HG02623 (cell line): Measurements from ENCODE around the gene FAM229B.
"Not testable (repeated sequence)": the region's sequence is repeated elsewhere in the genome, so short reads cannot be mapped to it uniquely, and the experiment has no call there.

Source experiments
- ATAC-seq: cut with Tn5 transposase; IDR thresholded peaks from one replicate; pipeline ENCODE4 v1.9.1; 2021; ENCODE audit warnings: moderate library complexity; ENCODE audit not compliant: unreplicated experiment

FAM229B gene

GRCh38 chr6:112062966-112063365, 24.4 kb upstream of the FAM229B start:
- no peak for ATAC-seq

GRCh38 chr6:112065426-112065986, 21.9 kb upstream of the FAM229B start:
- ATAC-seq = no peak

GRCh38 chr6:112066606-112067005, 20.8 kb upstream of the FAM229B start:
- no peak for ATAC-seq

- no peak for ATAC-seq
Measured at GRCh38 chr6:112081569-112081968, 5.8 kb upstream of the FAM229B start.

- ATAC-seq = no peak
Measured at GRCh38 chr6:112085286-112086065, 1.9 kb upstream of the FAM229B start.

GRCh38 chr6:112086744-112087135, 651 bp upstream of the FAM229B start:
- peak; percentile 10 for ATAC-seq

GRCh38 chr6:112087916-112088315, 525 bp downstream of the FAM229B start:
- no peak for ATAC-seq

GRCh38 chr6:112096901-112097300, 9.5 kb downstream of the FAM229B start:
- ATAC-seq = no peak

GRCh38 chr6:112100561-112100960, 13.2 kb downstream of the FAM229B start:
- ATAC-seq = no peak

- ATAC-seq = not testable (repeated sequence)
Measured at GRCh38 chr6:112106026-112106425, 18.6 kb downstream of the FAM229B start.

- no peak for ATAC-seq
Measured at GRCh38 chr6:112106562-112106961, 19.2 kb downstream of the FAM229B start.

- ATAC-seq = no peak
Measured at GRCh38 chr6:112109262-112109661, 21.9 kb downstream of the FAM229B start.

- ATAC-seq = no peak
Measured at GRCh38 chr6:112113431-112113830, 26.0 kb downstream of the FAM229B start.

- ATAC-seq = no peak
Measured at GRCh38 chr6:112113918-112114317, 26.5 kb downstream of the FAM229B start.

GRCh38 chr6:112114577-112115223, 27.3 kb downstream of the FAM229B start:
- ATAC-seq = no peak

- no peak for ATAC-seq
Measured at GRCh38 chr6:112116221-112116620, 28.8 kb downstream of the FAM229B start.

- ATAC-seq = no peak
Measured at GRCh38 chr6:112117554-112117953, 30.2 kb downstream of the FAM229B start.

- ATAC-seq = no peak
Measured at GRCh38 chr6:112118034-112118433, 30.6 kb downstream of the FAM229B start.

GRCh38 chr6:112122756-112123155, 35.4 kb downstream of the FAM229B start:
- no peak for ATAC-seq

- ATAC-seq = no peak
Measured at GRCh38 chr6:112123982-112124381, 36.6 kb downstream of the FAM229B start.

GRCh38 chr6:112128208-112128607, 40.8 kb downstream of the FAM229B start:
- no peak for ATAC-seq

- ATAC-seq = no peak
Measured at GRCh38 chr6:112130878-112131277, 43.5 kb downstream of the FAM229B start.
